K562 (cell line): ENCODE measurements around the gene KATNB1. TPM values are rescaled to one million over a fixed set of nuclear protein-coding genes. Genes with fewer than 3 reads are reported as not detected.

ENCODE experiments used
- ATF6 ChIP-seq: sonication (generic); formaldehyde crosslinking; IDR thresholded peaks from 2 replicates; pipeline ENCODE4 v1.4.0; 2020; ENCODE audit warnings: mild to moderate bottlenecking, missing genetic modification reagents
- CBX1 ChIP-seq: sonication (generic); IDR thresholded peaks from 2 replicates; pipeline ENCODE4 v1.6.1; 2016; ENCODE audit warnings: antibody characterized with exemption, low read depth, mild to moderate bottlenecking
- HDAC2 ChIP-seq: fragments of 450-650 bp; IDR thresholded peaks from 2 replicates; pipeline ENCODE4 v1.6.1; 2016; ENCODE audit warnings: mild to moderate bottlenecking
- L3MBTL2 ChIP-seq: fragments of 450-650 bp; IDR thresholded peaks from 2 replicates; pipeline ENCODE4 v1.6.1; 2016; ENCODE audit warnings: mild to moderate bottlenecking, moderate library complexity
- LEF1 ChIP-seq: fragments of 450-650 bp; IDR thresholded peaks from 2 replicates; pipeline ENCODE4 v1.6.1; 2016; ENCODE audit warnings: mild to moderate bottlenecking
- MTA1 ChIP-seq: fragments of 450-650 bp; IDR thresholded peaks from 2 replicates; pipeline ENCODE4 v1.6.1; 2017; ENCODE audit warnings: borderline replicate concordance
- MTF1 ChIP-seq: fragments of 250-450 bp; sonication (Bioruptor Pico); IDR thresholded peaks from 2 replicates; pipeline ENCODE4 v1.9.0; 2021; ENCODE audit warnings: moderate library complexity, mild to moderate bottlenecking, inconsistent platforms, borderline replicate concordance
- PBX2 ChIP-seq, 2 experiments: IDR thresholded peaks in 1 of 2; conservative IDR thresholded peaks in 1 of 2; 2 replicates each; pipeline ENCODE4 v1.6.1; 2016; ENCODE audit warnings: low read depth in 2 of 2, mild to moderate bottlenecking in 1 of 2, missing compliant biosample characterization in 1 of 2, missing genetic modification characterization in 1 of 2, moderate library complexity in 1 of 2
- RBFOX2 ChIP-seq: fragments of 200-400 bp; formaldehyde crosslinking; IDR thresholded peaks from 2 replicates; pipeline ENCODE4 v1.6.1; 2017; ENCODE audit warnings: low read depth, mild to moderate bottlenecking, low read length, moderate library complexity
- SPI1 ChIP-seq: IDR thresholded peaks from 2 replicates; pipeline ENCODE4 v1.6.1; 2011; ENCODE audit warnings: low read depth, low read length, control low read depth, borderline replicate concordance
- ZBTB40 ChIP-seq, 2 experiments: fragments of 450-650 bp in 1 of 2; sonication (generic) in 1 of 2; formaldehyde crosslinking in 1 of 2; IDR thresholded peaks; 2 replicates each; pipeline versions ENCODE4 v1.7.1 to v1.9.0; 2016 to 2022; ENCODE audit warnings: inconsistent platforms in 1 of 2, mild to moderate bottlenecking in 1 of 2, missing genetic modification reagents in 1 of 2
- ZFP36 ChIP-seq: fragments of 150-350 bp; IDR thresholded peaks from 2 replicates; pipeline ENCODE4 v1.6.1; 2018; ENCODE audit warnings: low read length, low read depth; ENCODE audit not compliant: partially characterized antibody
- ZNF217 ChIP-seq: sonication (generic); formaldehyde crosslinking; IDR thresholded peaks from 2 replicates; pipeline ENCODE4 v1.8.0; 2022; ENCODE audit warnings: mild to moderate bottlenecking, missing genetic modification reagents
- polyA plus RNA-seq, 8 experiments: library from polyadenylated mRNA; depleted of rRNA in 4 of 8; stranded (reverse) in 5 of 8; unstranded in 3 of 8; fragments of >200 nt; fragmentation: Nextera tagmentation in 2 of 8; fragmentation: Illumina TruSeq in 1 of 8; extraction: Ambion mirVana in 2 of 8; extraction: Trizol in 1 of 8; gene quantifications; 2 replicates each; pipeline versions ENCODE4 v1.2.1 to v1.2.3, GENCODE V29; 2011 to 2014; ENCODE audit warnings: inconsistent platforms in 1 of 8, missing spikeins in 1 of 8
- total RNA-seq, 7 experiments: library from RNA; depleted of rRNA in 6 of 7; stranded (reverse); fragments of >200 nt in 6 of 7; fragmentation: Illumina TruSeq in 2 of 7; extraction: Trizol in 2 of 7; gene quantifications; 2 replicates each; pipeline versions ENCODE4 v1.2.1 to v1.2.3, GENCODE V29; 2011 to 2021; ENCODE audit warnings: low replicate concordance in 1 of 7

KATNB1 gene
- total and polyA plus RNA-seq, 9 of the 15 experiments (the other 6 are each of a cell fraction or from before 2014, with no cell fraction given): 1.2 to 52.6 (median 21.9) TPM

- TF ChIP-seq ZBTB40 (IDR thresholded peaks at IDR 0.05) (no peak), ZBTB40 (CRISPR knock-in tag; IDR thresholded peaks at IDR 0.05) (no peak), L3MBTL2 (0 out of 2 replicates have a peak, but pooled peaks have one; percentile 15), RBFOX2 (no peak), LEF1 (peak; percentile 55; the same call in 1 of the 2 replicates), MTA1 (no peak), HDAC2 (0 out of 2 replicates have a peak, but pooled peaks have one; percentile 50), ATF6 (CRISPR knock-in tag) (no peak), ZFP36 (peak; percentile 54), CBX1 (no peak), MTF1 (CRISPR knock-in tag) (no peak), ZNF217 (CRISPR knock-in tag) (no peak), PBX2 (CRISPR knock-in tag; IDR thresholded peaks at IDR 0.05; ENCODE audit: low read depth) (no peak), PBX2 (tag; conservative IDR thresholded peaks at IDR 0.05; ENCODE audit: low read depth) (peak; percentile 43), SPI1 (no peak)
Measured at GRCh38 chr16:57700781-57701551, 34.6 kb upstream of the KATNB1 start (continued).
